ENCODE results near the gene ZNF827.

- no peak for TF ChIP-seq POLR2A (IDR thresholded peaks at IDR 0.05)
- TF ChIP-seq CTCF (IDR thresholded peaks at IDR 0.05): no peak
Observed at GRCh38 chr4:145743641-145744040, 195.0 kb downstream of the ZNF827 start.

Measured in lower leg skin (tissue), 3 donors.